RWPE1 (cell line): ENCODE data around the gene PRKAR1A.

Experiments
- CTCF ChIA-PET: fragments of 350-600 bp; sonication (Branson Sonifier 250); formaldehyde crosslinking; extraction: SDS; loops from one replicate; lab custom pipeline; 2021; lab: Yijun Ruan, JAX
- POLR2A ChIA-PET: fragments of 400-600 bp; formaldehyde crosslinking; extraction: SDS; loops from one replicate; lab custom pipeline; 2020; ENCODE audit warnings: antibody characterized with exemption; ENCODE audit not compliant: low non-redundant PET; lab: Yijun Ruan, JAX
- DNase-seq: peaks from one replicate; pipeline ENCODE4 v3.0.0; 2012; ENCODE audit warnings: low spot score
- H3K27ac ChIP-seq: fragments of 450-650 bp; 2 replicates; pipeline ENCODE4 v1.5.1; 2017
- CTCF ChIP-seq: fragments of 450-650 bp; conservative IDR thresholded peaks from 2 replicates; pipeline ENCODE4 v1.5.1; 2017; ENCODE audit warnings: low read depth, mild to moderate bottlenecking

Gene PRKAR1A

GRCh38 chr17:68587026-68587425 is 74.8 kb downstream of the PRKAR1A start:
- no peak for TF ChIP-seq CTCF
- DNase-seq = no peak
- no peak overlapping the region for H3K27ac ChIP-seq
- ChIA-PET POLR2A (no interaction called here), CTCF (no interaction called here)

- H3K27ac ChIP-seq = no peak overlapping the region
- no peak for DNase-seq
- no peak for TF ChIP-seq CTCF
- CTCF ChIA-PET = interaction anchor here (0.6 kb wide), 1 partner anchor 176 kb away, joined by 5 read pairs; no protein-coding TSS in a partner anchor
- POLR2A ChIA-PET = no interaction called here
Observed at GRCh38 chr17:68587847-68588246, 75.6 kb downstream of the PRKAR1A start.

- no peak for TF ChIP-seq CTCF
- no peak overlapping the region for H3K27ac ChIP-seq
- ChIA-PET POLR2A (no interaction called here), CTCF (no interaction called here)
- DNase-seq = no peak
Observed at GRCh38 chr17:68588362-68588761, 76.1 kb downstream of the PRKAR1A start.

GRCh38 chr17:68589086-68589485 is 76.9 kb downstream of the PRKAR1A start:
- POLR2A ChIA-PET = no interaction called here
- no peak for DNase-seq
- H3K27ac ChIP-seq = no peak overlapping the region
- CTCF ChIA-PET = interaction anchor here (0.6 kb wide), 1 partner anchor 18 kb away, joined by 4 read pairs; no protein-coding TSS in a partner anchor
- TF ChIP-seq CTCF = no peak

- CTCF ChIA-PET = no interaction called here
- no peak for TF ChIP-seq CTCF
- no peak for DNase-seq
- H3K27ac ChIP-seq = peak overlapping the region; percentile 57
- POLR2A ChIA-PET = no interaction called here
Observed at GRCh38 chr17:68591583-68591982, 79.4 kb downstream of the PRKAR1A start.

- peak overlapping the region; percentile 57 for H3K27ac ChIP-seq
- DNase-seq = no peak
- no peak for TF ChIP-seq CTCF
- CTCF ChIA-PET = no interaction called here
- POLR2A ChIA-PET = no interaction called here
Observed at GRCh38 chr17:68592009-68592408, 79.8 kb downstream of the PRKAR1A start.
